NCI-H446 (cell line): ENCODE measurements around the gene MGAT5.
A peak's percentile ranks its signal among the peaks of the same experiment; 100 is the strongest.

Experiments used
- DNase-seq, 2 experiments: peaks; one replicate each; lab custom pipeline; 2025; lab: John Stamatoyannopoulos, UW

MGAT5 gene

DNA sequence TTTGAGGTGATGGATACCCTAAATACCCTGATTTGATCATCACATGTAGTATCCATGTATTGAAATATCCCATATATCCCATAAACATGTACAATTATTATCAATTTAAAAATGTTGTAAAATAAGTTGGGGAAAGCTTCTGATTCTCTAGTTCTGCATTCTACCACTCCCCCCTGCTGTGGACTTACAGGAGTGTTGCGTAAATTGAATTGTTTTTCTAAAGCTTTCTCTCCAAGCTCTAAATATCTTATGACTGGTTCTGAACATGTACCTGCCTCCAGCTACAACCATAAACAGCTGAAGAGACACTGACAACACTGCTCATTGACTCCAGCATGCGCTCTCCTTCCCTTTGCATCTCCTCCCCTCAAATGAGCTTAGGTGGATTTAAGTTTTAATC, 145.2 kb downstream of the MGAT5 start:
- no peak for DNase-seq

DNA sequence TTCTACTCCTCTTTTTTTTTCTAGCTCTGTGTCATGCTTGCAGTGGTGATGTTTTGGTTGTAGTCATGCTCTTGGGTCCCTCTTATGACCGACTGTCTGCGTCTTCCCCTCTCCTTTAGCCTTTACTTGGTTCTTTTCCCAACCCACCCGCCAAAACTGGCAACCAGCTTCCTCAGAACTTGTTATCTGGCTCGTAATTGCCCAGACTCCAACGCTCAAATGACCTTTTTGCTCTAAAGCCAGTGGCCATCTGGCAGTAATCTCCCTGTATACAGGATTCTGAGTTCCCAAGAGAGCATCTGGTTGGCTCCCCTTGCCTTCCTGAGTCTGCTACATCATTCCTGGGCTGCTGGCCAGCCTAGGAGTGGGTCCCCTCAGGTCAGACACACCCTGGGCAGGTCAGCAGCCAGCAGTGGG, 147.2 kb downstream of the MGAT5 start:
- DNase-seq, result peak in 1 of 2 experiments; percentile 70

GRCh38 chr2:134401789-134402188, 147.9 kb downstream of the MGAT5 start:
- DNase-seq, result no peak

DNA sequence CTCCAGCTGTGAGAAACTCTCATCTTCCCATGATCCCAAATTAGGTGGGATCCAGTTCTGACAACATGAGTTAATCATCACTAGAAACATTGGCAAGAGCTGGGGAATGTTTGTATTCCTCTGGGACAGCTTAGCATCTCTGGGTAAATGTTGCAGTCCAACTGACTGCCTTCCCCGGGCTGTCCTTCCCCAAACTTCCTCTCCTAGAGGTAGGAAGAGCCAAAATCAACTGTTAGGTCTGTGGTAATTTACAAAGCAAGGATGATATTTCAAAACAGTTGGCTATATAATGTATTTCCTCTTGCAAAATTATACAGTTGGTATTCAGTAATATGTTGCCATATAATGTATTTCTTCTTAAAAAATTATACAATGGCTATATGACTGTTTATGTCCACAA, 148.5 kb downstream of the MGAT5 start:
- peak; percentile 21 to 52 for DNase-seq

DNA sequence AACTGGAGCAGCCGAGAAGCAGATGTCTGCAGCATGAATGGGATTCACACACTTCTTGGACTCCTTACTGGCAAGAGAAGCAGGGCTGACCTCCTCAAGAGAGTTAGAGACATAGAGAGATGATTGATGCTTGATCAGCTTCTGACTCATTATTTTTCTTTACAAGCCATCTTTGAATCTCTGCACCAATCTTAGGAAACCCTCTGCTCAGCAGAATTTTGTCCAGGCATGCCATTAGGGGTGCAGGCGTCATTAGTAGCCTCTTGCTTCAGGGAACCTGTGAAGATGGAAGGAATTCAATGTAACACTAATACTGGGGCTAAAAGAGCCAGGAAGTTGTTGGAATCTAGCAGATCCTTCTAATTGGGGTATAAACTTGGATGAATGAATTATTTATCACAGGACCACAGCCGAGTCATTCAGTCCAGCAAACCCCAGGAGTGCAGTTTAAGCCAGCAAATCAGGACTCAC, 151.8 kb downstream of the MGAT5 start:
- DNase-seq, result no peak

DNA sequence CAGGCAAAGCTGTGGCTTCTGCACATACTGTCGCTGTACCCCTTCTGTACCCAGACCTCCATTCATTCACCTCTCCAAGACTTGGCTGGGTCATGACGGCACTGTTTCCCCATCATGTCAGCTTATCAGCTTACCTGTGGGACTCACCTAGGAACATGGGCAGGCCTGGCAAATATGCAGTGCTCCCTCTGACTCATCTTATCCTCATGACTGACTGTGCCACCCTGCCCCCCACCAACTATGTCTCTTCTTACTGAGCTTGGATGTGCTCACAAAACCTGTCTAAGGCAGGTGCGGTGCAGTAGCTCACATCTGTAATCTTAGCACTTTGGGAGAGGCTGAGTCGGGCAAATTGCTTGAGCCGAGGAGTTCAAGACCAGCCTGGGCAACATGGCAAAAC, 152.4 kb downstream of the MGAT5 start:
- no peak for DNase-seq

GRCh38 chr2:134406736-134407135, 152.9 kb downstream of the MGAT5 start:
- no peak for DNase-seq

GRCh38 chr2:134407154-134407890, 153.4 kb downstream of the MGAT5 start:
- DNase-seq, result no peak

DNA sequence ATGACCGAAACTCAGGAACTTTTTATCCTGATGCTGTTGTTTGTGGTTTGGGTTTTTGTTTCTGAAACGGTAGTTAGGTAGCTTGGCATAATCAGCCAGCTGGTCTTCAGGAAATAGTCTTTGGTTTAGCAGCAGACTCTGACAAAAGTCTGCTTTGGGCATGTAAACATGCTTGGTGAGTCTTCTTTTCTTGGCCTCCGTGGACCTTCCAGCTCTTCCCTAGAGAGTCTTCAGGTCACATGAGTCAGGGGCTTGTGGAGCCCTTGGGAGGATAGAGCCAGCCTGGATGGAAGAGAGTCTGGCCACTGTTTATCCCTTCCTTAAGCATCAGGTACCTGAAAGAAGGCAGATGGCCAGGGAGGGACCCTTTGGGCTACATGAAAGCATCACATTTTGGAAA, 154.5 kb downstream of the MGAT5 start:
- DNase-seq, result no peak

DNA sequence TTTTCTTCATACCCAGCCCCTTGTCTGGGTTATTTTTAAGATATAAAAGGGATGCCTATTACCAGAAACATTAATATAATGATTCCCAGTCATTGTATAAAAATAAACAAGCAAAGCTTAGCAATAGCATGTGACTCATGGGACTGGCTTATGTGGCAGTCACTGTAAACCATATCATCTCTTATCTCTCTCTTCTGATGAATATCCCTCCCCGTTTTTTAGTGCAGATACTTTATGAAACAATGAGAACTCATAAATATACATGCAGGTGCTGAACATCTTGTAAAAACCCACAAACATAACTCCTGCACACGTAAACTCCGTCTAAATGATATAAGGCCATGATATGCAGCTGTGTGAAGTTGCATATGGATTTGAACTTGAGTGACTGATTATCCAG, 154.9 kb downstream of the MGAT5 start:
- no peak for DNase-seq

GRCh38 chr2:134410006-134410405, 156.1 kb downstream of the MGAT5 start:
- no peak for DNase-seq

GRCh38 chr2:134410831-134411231, 157.0 kb downstream of the MGAT5 start:
- no peak for DNase-seq

- no peak for DNase-seq
These were observed 157.5 kb downstream of the MGAT5 start for GRCh38 chr2:134411279-134411827.

DNA sequence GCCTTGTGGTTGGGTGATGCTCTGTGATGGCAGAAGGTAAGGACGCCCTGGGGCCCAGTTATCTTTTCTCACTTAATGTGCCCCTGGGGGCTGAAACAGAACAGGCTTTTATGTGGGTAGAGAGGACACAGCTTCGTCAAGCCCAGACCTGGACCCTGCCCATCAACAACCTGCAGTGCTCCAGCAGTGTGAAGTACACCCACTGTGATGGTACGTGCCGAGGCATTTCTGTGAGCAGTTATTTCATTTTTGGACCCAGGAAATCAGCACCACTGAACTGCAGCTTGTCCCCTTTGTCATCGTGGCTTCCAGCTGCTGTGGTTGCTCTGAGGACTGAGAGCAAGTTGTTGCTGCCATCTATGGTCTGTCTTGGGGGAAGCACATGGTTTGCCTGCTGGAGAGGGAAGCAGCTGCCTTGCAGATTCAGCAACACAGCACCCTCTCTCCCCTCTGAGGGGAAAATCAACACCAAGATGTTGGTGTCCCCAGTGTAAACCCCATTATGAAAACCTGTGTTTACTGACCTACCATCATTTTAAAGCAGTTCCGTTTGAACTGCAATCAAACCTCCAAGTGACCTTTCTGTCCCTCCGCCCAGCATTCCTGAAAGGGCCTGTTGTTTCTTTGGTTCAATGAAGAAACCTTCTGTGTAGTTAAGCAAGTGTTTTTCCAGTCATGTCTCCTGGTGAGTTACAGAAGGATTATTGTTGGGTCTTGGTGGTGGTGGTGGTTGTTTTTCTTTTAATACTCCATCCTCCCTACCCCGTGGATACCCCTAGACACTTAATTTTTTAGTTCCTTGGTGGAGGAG, 158.2 kb downstream of the MGAT5 start:
- DNase-seq, result peak; percentile 35 to 69

DNA sequence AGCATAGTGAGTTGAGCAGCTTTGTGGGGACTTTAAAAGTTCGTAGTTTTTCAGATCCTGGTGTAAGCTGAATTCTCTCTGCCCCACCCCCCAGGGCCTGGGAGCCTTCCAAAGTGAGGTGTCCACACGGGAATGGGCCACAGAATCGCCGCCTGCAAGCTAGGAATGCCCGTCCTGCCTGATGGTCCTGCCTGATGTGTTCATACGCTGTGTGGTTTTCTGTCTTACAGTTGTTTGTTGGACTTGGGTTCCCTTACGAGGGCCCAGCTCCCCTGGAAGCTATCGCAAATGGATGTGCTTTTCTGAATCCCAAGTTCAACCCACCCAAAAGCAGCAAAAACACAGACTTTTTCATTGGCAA, 158.7 kb downstream of the MGAT5 start:
- DNase-seq, result no peak

DNA sequence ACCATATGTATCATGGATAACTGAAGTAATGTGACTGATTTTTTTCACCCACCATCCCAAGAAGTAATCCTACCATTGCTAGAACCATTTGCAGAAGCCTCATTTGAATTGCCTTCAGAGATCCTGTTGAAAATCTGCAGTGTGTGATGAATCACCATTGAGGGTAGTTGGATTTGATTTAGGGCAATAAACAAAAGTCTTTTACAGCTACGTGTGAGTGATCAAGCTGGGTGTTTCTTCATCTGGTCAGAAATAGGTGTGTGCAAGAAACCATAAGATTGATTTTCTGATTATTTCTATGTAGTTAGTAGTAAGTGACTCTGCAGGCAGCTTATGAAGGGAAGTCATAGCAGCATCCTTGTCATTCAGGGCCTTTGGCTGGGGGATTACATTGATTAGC, 159.6 kb downstream of the MGAT5 start:
- DNase-seq, result no peak

- no peak for DNase-seq
These were observed 160.0 kb downstream of the MGAT5 start for GRCh38 chr2:134413912-134414311.

DNA sequence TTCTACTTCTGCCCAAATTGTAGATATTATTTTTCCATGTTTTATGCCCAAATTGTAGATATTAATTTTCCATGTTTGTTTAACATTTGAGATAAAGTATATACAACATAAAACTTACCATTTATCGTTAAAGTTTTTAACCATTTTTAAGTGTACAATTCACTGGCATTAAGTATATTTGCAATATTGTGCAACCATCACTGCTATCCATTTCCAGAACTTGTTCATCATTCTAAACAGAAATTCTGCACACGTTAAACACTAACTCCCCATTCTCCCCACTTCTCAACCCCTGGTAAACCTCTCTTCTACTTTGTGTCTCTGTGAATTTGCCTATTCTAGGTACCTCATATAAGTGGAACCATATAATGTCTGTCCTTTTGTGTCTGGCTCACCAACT, 162.1 kb downstream of the MGAT5 start:
- no peak for DNase-seq

DNA sequence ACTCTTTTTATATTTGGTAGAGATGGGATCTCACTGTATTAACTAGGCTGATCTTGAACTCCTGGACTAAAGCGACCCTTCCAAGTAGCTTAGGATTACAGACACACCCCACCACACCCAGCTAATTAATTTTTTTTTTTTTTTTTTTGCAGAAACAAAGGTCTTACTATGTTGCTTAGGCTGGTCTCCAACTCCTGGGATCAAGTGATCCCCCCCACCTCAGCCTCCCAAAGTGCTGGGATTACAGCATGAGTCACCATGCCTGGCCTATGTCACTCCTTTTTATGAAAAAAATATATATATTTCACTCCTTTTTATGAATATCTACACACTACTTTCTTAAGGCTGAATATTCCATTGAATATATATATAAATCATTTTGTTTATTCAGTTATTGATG, 162.8 kb downstream of the MGAT5 start:
- DNase-seq, result no peak

- no peak for DNase-seq
These were observed 164.2 kb downstream of the MGAT5 start for GRCh38 chr2:134417968-134418582.

DNA sequence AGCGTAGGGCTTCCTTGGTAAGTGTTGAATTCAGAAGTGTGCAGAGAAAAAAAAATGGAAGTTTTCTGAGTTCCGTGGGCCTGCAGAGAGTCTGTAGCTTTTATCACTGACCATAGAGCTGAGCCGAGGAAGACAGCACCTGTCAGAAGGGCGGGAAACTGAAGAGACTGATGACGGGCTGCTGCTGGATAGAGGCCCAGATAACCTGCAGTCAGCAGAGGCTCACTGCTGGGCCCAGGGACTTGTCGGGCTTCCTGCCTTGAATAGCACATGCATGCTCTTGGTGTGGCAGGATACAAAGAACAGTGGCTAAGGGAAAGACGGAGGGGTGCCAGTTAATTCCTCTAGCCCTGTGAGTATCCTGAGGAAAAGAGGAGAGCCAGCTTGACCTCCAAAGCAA, 166.4 kb downstream of the MGAT5 start:
- no peak for DNase-seq

- no peak for DNase-seq
These were observed 167.0 kb downstream of the MGAT5 start for GRCh38 chr2:134420920-134421319.
